HG03432 (cell line): ENCODE data around the gene NODAL.

ENCODE experiments used
- ATAC-seq: cut with Tn5 transposase; IDR thresholded peaks from one replicate; pipeline ENCODE4 v1.9.1; 2021; ENCODE audit warnings: mild to moderate bottlenecking, moderate library complexity; ENCODE audit not compliant: unreplicated experiment

The NODAL gene

DNA sequence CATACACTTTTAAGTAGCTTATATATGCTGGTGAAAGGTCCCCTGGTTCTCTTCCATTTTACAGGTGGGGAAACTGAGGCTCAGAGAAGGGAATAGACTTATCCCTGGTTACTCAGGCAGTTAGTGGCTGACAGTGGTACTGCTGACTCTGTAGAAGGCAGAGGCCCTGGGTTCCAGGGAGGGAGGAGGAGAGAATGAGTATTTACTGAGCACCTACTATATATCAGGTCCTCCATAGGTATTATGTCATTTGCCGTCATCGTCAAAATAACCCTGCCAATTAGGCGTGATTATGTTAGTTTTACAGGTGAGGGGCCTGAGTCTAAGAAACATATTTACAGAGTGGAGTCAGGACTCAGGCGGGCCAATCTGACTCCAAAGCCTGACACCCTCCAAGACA is 23.8 kb upstream of the NODAL start:
- ATAC-seq, result no peak

DNA sequence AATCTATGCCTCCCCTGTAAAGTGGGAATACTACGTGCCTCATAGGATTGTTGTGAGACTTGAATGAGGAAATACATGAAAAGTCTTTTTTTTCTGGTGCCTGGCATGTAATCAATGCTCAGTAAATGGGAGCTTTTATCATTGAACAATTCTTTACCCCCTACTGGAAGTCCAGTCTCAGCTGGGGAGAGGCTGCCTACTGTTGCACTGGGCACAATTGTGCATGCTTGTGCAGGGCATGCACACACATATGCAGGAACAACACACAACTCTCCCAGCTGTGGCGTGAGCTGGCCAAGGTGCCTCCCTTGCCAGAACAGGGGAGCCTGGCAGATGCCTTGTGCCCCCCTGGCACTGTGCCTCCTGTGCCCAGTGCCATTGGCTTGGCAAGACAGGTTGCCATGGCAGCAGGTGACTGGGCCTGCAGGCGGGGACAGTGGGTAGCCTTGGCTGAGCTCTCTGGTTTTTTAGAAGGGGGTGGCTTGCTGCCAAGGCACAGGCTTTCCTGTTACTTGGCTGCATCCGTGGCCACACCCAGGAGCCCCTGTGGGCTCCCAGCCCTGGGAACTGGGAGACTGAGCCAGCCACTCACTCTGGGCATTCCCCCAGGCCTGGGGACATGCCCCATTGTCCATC is 21.0 kb upstream of the NODAL start:
- ATAC-seq, result no peak

DNA sequence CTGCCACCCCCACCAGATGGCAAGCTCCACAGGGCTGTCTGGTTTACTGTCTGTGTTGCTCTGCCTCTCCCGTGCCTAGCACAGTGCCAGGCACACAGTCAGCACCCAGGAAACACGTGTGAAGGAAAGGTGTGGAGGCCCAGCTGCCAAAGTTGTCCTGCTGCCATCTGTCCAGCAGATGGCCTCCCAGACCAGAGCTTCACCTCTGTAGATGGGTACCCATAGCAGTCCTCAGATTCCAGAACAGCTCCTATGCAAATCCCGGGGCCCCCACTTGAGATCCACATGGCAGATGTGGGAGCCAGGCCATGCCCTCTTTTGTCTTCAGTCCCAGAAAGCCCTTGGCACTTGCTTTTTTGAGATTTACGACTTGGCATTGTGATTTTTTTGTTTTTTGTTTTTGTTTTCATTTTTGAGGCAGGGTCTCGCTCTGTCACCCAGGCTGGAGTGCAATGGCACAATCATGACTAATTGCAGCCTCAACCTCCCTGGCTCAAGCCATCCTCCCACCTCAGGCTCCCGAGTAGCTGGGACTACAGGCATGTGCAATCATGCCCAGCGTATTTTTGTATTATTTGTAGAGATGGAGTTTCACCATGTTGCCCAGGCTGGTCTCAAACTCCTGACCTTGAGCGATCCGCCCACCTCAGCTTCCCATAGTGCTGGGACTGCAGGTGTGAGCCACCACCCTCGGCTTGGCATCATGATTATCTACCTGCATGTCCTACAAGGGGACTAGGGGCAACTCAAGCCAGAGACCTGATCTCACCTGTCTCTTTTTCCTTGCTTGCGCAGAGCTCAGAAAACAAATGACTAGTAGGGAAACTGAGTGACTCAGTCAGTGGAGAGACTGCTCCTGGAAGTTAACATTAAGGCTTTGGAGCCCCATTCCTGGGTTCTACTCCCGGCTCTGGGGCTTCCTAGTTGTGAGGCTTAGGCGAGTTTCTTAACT is 20.2 kb upstream of the NODAL start:
- ATAC-seq, result no peak

DNA sequence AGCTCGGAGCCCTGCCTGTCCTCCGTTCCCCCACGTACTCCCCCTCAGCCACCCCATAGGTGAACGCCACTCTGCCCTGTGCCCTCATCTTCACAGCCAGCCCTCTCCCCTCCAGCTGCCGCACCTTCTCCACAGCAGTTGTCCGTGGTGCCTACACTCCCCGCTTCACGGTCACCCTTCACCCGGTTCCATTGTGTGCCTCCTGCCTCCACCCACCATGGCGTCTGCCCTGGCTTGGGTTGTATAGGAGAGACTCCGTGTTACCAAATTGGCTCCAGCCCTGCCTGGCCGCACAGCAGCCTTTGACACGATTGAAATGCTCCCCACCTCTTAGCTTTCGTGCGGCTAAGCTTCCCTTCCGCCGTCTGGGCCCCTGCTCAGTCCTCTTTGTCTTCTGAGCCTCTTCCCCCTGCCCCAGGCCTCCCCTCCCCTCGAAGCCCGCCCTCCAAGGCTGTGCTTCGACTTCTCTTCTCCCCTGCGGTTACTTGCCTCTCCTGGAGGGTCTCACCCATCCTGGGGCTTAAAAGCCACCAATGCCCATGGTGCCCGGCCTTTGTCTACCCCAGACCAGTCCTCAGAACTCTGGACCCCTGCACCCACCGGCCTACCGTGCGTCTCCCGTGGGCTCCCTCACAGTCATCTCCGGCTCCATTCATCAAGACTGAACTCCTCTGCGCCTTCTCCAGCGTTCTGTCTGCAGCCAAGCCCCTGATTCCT is 18.5 kb upstream of the NODAL start:
- no peak for ATAC-seq

DNA sequence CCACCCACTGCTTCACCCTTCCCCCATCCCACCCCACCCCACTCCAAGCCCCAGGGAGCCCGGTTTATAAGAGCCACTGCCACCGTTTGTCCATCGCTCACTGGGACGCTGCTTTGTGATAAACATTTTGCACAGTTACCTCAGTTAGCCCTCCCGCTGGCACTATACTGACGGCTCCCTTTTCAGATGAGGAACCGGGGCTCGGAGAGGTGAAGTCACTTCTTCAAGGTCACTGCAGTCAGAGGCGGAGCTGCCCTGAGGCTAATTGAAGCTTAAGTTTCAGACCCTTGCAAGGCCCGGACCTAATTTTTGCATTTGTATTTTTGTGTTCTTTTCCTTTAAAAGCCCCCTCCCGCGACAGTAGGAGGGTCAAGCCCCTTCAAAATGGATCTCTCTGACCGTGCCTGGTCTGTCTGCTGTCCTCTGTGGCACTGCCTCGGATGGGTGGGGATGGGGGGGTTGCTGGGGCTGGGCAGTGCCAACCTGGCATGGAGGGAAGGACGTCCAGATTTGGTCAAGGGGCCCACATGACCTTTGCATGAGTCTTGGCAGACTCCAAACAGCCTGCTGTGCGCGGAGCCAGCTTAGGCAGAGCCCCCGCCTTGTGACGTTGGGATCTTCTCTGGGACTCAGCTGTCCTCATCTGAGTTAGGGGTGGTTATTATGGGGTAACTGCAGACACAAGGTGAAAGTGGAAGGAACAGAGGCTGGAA is 17.7 kb upstream of the NODAL start:
- no peak for ATAC-seq

DNA sequence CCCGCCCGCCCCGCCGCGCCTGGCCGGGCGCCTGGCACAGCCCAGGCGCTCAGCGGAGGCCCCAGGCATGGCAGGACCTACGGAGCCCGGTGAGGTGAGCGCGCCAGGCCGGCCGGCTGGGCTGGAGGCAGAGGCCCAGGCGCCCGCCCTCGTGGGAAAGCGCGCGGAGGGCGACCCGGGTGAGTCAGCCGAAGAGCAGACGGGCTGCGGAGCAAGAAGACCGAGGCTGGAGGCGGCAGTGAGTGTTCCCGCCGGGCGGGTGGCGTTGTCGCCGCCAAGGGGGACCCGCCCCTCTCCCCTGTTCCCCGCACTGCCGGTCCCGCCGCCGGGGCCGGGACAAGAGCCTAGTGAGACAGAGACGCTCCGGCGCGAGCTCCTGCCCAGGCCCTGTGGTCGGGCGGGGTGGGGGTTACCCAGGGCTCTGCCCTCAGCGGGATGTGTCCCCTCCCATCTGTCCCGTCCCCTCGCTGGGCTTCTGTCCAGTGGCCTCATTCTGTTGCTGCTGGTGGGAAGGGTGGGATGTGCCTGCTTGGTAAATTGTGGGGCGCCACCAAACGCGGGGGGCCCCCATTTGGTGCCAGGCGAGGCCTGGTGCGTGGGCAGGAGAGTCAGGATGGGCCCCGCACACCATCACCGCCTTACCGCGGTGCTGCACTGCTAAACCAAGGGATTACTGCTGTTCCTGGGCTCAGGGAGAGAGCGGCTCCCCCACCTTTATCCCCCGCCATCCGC is 17.0 kb upstream of the NODAL start:
- ATAC-seq, result no peak

DNA sequence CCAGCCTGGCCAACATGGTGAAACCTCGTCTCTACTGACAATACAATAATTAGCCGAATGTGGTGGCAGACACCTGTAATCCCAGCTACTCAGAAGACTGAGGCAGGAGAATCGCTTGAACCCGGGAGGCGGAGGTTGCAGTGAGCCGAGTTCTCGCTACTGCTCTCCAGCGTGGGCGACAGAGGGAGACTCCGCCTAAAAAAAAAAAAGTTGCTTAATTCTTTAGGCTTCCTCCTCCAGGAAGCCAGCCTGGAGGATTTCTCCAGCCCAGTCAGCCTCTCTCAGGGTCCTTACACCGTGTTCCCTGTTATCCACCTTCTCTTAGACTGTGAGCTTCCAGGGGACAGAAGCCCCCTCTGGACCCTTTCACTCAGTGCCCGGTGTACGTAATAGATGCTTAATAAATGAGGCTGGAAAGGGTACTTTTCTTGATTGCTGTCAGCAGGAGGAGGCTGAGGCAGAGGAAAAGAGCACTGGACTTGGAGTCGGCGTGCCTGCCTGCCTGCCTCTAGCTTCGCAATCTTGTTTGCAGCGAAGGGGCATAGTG is 16.4 kb upstream of the NODAL start:
- no peak for ATAC-seq

DNA sequence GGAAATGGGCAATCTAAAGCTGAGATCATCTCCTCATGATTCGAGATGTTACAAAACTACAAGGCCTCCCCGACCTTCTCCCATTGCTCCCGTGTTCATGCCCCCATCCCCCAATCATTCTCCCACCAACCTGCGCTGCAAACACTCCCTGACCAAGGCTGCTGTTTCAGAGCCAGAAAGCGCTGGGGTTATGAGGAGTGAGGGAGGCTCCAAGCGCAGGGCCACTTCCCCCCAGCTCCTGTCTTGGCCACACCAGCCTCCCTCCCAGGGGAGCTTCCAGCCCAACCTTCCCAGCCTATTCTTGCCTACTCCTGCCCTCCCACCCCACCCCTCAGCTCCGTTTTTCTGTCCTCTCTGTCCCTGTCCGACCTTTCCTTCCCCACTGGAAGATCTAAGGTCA is 14.7 kb upstream of the NODAL start:
- no peak for ATAC-seq

DNA sequence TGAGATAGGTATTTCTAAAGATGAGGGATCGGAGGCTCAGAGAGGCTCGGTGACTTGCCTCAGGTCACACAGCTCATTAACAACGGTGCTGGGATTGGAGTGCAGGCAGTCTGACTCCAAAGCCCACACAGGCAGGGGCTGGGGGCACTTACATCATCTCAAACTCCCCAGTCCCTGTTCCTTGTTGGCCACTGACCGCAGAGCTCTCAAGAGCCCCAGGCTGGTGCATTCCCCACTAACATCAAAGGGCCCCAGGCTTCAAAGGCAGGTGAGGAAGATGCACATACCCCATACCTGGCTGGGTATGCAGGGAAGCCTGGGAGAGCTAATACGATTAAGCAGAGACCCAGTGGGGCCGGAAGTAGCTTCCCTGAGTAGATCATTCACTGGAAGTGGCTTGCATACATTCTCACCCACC is 13.7 kb upstream of the NODAL start:
- no peak for ATAC-seq

DNA sequence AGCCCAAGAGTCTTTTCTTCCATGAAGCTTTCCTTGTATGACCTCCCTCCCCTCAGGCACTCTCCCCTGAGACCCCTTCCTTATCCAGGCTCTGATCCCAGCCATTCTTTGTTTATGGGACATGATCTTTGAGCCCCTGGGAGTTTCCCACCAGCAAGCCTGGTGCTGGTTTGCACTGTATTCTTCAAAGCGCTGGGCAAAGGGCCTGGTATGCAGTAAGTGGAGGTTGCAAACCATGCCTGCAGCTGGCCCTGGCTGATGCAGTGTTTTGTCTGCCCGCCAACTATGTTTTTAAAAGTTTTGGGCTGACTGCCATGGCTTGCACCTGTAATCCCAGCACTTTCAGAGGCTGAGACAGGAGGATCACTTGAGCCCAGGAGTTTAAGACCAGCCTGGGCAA is 6.8 kb upstream of the NODAL start:
- ATAC-seq, result no peak

DNA sequence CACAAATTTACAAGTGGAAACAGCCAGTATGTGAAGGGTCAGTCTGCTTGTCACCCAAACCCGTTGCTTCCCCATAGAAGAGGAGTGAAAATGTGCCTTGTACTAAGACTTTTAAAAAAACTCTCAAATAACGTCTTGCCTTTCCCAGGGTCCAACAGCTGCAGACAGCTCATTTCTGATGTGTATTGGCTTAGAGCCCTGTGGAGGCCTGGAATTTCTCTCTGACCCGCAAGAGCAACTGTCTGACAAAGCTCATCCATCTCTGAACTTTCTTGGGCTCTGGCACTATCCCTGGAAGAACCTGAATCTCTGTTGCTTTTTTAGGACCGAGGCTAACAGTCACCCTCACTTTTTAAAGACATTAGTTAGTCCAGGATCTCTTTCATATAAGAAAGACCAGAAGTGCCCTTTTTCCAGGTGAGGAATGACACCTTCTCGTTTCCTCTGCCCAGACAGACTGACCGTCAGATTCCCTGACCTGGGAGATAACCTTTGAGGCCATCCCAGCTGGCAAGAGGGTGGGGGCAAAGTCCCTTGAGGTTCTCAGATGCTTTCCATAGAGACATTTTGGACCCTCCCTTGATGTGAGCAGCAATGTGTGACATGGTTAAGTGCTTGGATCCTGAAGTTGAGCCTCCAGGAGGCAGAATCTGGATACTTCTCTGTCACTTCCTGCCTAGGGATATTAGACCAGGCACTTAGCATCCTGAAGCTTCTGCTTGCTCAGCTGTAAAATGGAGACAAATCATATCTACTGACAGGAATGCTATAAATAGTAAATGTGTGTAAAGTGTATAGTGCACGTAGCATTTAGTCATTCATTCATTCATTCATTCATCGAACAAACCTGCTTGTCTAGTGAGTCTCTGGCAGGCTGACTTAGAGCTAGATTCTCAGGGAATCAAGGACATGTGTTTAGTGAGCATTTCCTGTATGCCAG is 4.5 kb upstream of the NODAL start:
- ATAC-seq, result no peak

DNA sequence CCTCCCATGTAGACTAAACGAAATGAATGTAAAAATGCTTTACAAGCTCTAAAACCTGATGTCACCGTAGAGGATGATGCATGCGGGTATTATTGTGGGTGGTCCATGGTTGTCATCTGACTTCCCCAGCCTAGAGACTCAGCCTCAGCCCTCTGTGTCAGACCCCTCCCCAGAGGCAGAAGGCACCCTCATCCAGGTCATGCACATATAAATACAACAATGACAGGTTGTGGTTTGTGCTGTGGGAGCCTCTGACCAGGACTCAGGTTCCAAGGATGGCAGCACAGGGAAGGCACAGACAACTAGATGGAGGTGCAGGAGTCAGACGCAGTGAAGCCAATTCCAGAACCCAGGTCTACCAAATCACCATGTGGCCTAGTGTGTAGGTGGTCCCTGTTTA is 3.3 kb upstream of the NODAL start:
- no peak for ATAC-seq

DNA sequence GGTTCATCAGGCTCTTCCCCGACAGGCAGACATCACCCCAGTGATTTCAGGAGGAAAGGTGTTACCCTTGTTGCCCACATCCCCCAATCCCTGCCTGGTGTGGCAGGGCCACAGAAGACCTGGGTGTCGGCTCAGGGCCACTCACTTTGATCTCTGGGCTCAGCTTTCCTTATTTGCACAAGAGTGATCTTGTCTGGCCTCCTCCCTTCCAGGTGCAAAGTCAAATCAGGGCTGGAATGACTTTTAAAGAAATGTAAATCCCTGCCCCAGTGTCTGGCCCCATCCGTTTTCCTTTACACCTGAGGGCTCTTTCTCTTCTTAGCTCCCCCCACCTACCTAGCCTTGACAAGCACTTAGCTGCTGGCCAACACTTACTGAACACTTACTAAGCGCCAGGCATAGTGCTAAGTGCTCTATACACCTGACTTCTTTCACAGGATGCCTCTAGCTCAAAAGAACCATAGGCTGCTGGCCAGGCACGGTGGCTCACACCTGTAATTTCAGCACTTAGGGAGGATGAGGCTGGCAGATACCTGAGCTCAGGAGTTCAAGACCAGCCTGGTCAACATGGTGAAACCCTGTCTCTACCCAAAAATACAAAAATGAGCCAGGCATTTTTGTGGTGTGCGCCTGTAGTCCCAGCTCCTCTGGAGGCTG is 979 bp upstream of the NODAL start:
- ATAC-seq, result no peak

DNA sequence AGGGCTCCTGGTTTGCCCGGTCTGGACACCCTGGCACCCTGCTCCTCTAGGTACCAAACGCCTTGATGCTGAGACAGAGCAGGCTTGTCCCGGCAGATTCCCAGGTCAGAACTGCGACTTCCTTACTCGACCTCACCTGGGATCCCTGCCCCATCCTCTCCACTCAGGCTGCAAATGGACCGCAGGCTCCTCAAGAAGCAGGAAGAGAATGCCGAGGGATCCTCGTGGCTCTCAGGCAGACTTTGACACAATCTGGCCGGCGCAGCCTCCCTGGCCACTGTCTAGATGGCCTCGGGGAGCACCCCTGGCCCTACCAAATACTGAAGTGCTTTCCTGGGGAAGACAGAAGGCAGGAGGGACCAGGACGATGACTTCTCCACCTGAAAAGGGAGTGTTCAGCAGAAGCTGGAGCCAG is 421 bp upstream of the NODAL start:
- no peak for ATAC-seq

DNA sequence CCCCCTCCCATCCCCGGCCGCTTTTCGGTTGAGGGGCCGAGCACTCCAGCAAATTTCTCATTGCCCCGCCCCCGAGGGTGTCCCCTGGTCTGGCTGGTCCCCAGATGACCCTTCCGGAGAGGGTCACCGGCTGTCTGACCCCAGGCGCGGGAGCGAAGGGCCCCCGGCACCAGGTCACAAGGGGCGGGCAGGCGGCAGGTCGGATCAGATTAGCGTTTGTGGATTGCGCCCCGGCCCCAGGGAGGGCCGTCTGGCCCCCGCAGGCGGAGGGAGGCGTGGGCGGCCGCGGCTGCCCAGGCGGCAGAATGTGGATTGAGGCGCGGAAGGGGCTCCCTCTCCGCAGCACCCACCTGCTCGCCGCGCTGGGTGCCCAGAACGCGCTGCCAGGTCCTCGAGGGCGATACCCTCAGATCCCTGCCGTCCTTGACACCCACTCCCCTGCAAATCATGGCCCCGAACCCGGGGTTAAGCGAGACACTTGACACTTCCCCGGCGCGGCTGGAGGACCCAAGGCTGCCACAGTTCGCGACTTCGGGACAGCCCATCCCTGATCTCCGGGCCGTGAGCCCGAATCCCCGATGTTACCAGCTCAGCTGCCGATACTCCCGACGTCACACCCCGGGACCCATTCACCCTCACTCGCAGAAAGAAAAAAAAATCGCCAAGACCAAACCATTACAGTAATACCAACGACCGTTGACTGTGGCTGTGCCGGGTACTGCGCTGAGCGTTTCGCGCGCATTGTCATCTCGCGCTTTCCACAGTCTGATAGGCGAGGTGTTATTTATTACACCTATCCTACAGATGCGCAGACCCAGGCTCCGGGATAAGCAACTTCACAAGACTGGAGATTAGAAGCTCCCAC is 953 bp downstream of the NODAL start:
- no peak for ATAC-seq

DNA sequence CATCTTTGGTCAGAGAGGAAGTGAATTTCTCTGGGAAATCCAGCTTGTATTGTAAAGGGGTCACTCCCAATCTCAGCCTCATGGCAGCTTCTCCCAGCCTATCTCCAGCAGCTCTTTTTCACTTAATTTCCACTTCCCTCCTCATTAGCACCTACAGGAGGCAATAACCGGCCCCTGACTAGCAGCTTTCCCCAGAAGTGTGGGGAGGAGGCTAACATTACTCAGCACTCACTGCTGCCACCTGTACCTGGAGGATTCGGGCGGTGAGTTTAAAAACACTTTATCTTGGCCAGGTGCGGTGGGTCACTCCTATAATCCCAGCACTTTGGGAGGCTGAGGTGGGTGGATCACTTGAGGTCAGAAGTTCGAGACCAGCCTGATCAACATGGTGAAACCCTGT is 3.8 kb downstream of the NODAL start:
- ATAC-seq, result no peak

DNA sequence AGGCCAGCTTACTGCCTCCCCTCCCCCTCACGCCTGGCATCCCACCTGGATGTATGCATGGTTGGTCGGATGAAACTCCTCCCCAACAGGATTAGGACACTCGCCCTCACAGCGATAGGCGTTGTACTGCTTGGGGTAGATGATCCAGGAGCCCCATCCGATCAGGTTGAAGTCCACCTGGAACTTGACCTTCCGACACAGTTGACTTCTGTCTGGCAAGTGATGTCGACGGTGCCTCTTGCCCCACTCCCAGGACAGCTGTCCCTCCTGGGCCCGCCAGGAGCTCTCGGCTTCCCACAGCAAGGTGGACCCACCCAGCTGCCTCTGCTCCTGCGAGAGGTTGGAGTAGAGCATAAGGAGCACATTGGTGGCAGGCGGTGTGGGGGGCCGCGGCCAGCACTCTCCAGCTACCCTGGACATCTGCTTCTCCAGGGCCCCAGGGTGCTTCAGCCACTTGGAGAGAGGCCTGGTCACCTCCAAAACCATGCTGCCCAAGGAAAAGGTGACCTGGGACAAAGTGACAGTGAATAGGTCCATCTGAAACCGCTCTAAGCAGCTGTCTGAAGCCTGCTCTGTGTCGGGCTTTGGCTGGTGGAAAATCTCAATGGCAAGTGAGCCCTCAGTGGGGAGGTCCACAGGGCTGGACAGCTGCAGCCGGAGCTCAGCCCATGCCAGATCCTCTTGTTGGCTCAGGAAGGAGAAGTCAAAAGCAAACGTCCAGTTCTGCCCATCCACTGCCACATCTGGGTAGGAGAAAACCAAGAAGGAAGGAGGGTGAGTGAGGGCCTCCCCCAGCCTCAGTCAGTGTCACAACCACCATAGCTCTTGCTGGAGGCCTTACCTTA is 6.0 kb downstream of the NODAL start:
- ATAC-seq, result no peak
